Measurements from ENCODE around the gene HOXD10.

- TF ChIP-seq POLR2A (IDR thresholded peaks at IDR 0.05) (no peak), CTCF (IDR thresholded peaks at IDR 0.05) (no peak), POLR2AphosphoS5 (IDR thresholded peaks at IDR 0.05) (no peak)
These were observed 22.5 kb downstream of the HOXD10 start for GRCh38 chr2:176138923-176139660.
